Upper lobe of right lung (tissue), 1 donor: Measurements from ENCODE around the gene MAGI2. TPM values are rescaled to one million over a fixed set of nuclear protein-coding genes. Genes with fewer than 3 reads are reported as not detected.

Experiments
- ATAC-seq: fragments of 200-7000 bp; cut with Tn5 transposase; one replicate; pipeline ENCODE4 v1.9.1; 2020; ENCODE audit warnings: mild to moderate bottlenecking, moderate library complexity
- DNase-seq: peaks from one replicate; pipeline ENCODE4 v3.0.0-alpha.2; 2020
- H3K27ac ChIP-seq: fragments of 200-600 bp; one replicate; pipeline ENCODE4 v1.8.0; 2022
- H3K27me3 ChIP-seq: fragments of 200-600 bp; one replicate; pipeline ENCODE4 v1.8.0; 2022; ENCODE audit warnings: mild to moderate bottlenecking
- H3K36me3 ChIP-seq: fragments of 200-600 bp; one replicate; pipeline ENCODE4 v1.8.0; 2022
- H3K4me1 ChIP-seq: fragments of 200-600 bp; one replicate; pipeline ENCODE4 v1.8.0; 2022
- H3K4me3 ChIP-seq: fragments of 200-600 bp; one replicate; pipeline ENCODE4 v1.8.0; 2022; ENCODE audit warnings: mild to moderate bottlenecking
- H3K9me3 ChIP-seq: fragments of 200-600 bp; one replicate; pipeline ENCODE4 v1.8.0; 2022
- intact Hi-C: fragments of 100-400 bp; cut with DNase I; formaldehyde crosslinking; loops from one replicate; pipeline ENCODE4 v1.11.0; 2022
- total RNA-seq: library from RNA; stranded (reverse); fragmentation: NEBNext Ultra II Directional; extraction: Animal tissue kit (Norgen Biotek cat#: 25700); gene quantifications from one replicate; pipeline ENCODE4 v1.2.1, GENCODE V29; 2021
- TF ChIP-seq, protein P1 (sequence below): fragments of 200-600 bp; IDR thresholded peaks from one replicate; pipeline ENCODE4 v1.8.0; 2022; ENCODE audit warnings: antibody characterized with exemption
- donor health status: DM: no; HTN: yes; CAD: no; lungs with severe emphysema.

Gene MAGI2
- total RNA-seq, 1 donor from 2014 or later, result 12.8 TPM

DNA sequence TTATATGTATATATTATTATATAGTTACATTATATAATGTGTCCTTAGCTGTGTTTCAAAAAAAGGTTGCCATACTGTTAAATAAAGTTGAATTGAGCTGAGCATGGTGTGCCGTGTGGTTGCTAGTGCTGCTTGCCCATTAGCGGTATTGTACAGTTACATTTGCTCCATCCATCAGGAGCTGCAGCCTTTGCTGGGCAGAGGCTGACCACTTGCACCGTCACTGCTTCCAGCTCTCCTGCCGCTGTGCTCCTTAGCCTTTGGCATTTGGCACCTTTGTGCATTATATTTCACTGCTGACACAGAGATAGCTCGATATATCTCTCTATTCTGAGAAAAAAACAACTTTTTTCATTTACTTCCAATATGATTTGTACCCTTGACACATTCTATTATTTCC is 1282.7 kb downstream of the MAGI2 start:
- DNase-seq (no peak), ATAC-seq (no peak)
- Histone ChIP-seq H3K9me3 (no peaks in the 10 kb centered on the region), H3K4me1 (no peaks in the 10 kb centered on the region), H3K27me3 (no peaks in the 10 kb centered on the region), H3K4me3 (no peak overlapping the region), H3K27ac (no peak overlapping the region), H3K36me3 (no peaks in the 10 kb centered on the region)
- intact Hi-C loops, result no loop called here
- TF ChIP-seq, protein P1, sequence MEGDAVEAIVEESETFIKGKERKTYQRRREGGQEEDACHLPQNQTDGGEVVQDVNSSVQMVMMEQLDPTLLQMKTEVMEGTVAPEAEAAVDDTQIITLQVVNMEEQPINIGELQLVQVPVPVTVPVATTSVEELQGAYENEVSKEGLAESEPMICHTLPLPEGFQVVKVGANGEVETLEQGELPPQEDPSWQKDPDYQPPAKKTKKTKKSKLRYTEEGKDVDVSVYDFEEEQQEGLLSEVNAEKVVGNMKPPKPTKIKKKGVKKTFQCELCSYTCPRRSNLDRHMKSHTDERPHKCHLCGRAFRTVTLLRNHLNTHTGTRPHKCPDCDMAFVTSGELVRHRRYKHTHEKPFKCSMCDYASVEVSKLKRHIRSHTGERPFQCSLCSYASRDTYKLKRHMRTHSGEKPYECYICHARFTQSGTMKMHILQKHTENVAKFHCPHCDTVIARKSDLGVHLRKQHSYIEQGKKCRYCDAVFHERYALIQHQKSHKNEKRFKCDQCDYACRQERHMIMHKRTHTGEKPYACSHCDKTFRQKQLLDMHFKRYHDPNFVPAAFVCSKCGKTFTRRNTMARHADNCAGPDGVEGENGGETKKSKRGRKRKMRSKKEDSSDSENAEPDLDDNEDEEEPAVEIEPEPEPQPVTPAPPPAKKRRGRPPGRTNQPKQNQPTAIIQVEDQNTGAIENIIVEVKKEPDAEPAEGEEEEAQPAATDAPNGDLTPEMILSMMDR, result no peak

GRCh38 chr7:78169992-78170391 is 1283.5 kb downstream of the MAGI2 start:
- DNase-seq (no peak), ATAC-seq (no peak)
- Histone ChIP-seq H3K27me3 (no peaks in the 10 kb centered on the region), H3K9me3 (no peaks in the 10 kb centered on the region), H3K4me1 (no peaks in the 10 kb centered on the region), H3K4me3 (no peak overlapping the region), H3K36me3 (no peaks in the 10 kb centered on the region), H3K27ac (no peak overlapping the region)
- TF ChIP-seq, protein P1, result no peak
- intact Hi-C loops, result no loop called here

DNA sequence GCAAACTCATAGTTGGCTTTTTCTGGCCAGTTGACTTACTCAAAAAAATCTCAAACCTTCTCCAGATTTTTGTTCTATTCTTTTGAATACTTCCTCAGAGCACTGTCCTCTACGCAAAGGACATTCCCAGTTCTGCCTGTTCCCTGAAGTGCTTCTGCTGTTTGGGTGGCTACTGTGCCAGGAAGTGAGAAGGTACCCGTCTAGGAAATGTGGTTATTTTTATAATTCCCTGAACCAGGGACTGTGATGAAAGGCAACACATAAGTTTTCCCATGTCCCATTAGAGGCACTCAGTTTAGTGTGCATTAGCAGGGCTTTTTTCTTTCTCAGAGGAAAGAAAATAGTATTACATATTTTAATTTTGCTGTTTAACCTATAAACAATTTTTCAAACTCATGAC is 1284.6 kb downstream of the MAGI2 start:
- intact Hi-C loops, result no loop called here
- Histone ChIP-seq H3K36me3 (no peaks in the 10 kb centered on the region), H3K27me3 (no peaks in the 10 kb centered on the region), H3K4me1 (no peaks in the 10 kb centered on the region), H3K27ac (no peak overlapping the region), H3K4me3 (no peak overlapping the region), H3K9me3 (no peaks in the 10 kb centered on the region)
- DNase-seq (no peak), ATAC-seq (no peak)
- TF ChIP-seq, protein P1, result no peak

- Histone ChIP-seq H3K27me3 (no peaks in the 10 kb centered on the region), H3K27ac (no peak overlapping the region)
- no peak for ATAC-seq
Observed at GRCh38 chr7:78167860-78168259, 1285.6 kb downstream of the MAGI2 start.

GRCh38 chr7:78165854-78166253 is 1287.6 kb downstream of the MAGI2 start:
- DNase-seq (no peak), ATAC-seq (no peak)
- Histone ChIP-seq H3K9me3 (no peaks in the 10 kb centered on the region), H3K27ac (no peak overlapping the region), H3K27me3 (no peaks in the 10 kb centered on the region), H3K4me3 (no peak overlapping the region), H3K4me1 (no peaks in the 10 kb centered on the region), H3K36me3 (no peaks in the 10 kb centered on the region)
- TF ChIP-seq, protein P1, result no peak
- intact Hi-C loops, result no loop called here

More at GRCh38 chr7:78167860-78168259, 1285.6 kb downstream of the MAGI2 start:
- no peaks in the 10 kb centered on the region for H3K36me3 ChIP-seq
- H3K4me1 ChIP-seq, result no peaks in the 10 kb centered on the region
- TF ChIP-seq, protein P1, result no peak
- H3K4me3 ChIP-seq, result no peak overlapping the region
- intact Hi-C loops, result no loop called here
- no peak for DNase-seq
- no peaks in the 10 kb centered on the region for H3K9me3 ChIP-seq

DNA sequence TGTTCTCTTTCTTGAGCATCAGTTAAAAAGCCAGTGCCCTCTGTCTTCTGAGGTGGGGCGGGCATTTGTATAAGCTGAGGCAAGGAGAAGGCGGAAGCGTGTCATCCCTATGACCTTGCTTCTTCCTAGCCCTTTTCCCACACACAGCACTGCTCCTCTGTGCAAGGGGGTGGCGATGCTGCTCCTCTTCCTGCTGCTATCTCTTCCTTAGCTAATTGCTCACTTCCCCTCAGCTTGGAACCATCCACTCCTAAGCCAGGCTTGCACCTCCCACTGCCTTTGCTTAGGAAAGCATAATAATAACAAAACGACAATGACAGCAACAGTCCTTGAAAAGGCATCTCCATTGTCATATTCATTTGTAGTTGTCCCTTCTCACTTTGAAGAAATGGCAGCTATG is 1288.0 kb downstream of the MAGI2 start:
- DNase-seq (no peak), ATAC-seq (no peak)
- no peak overlapping the region for H3K27ac ChIP-seq
- no peaks in the 10 kb centered on the region for H3K27me3 ChIP-seq
- no peaks in the 10 kb centered on the region for H3K4me1 ChIP-seq
- no peaks in the 10 kb centered on the region for H3K36me3 ChIP-seq
- no peaks in the 10 kb centered on the region for H3K9me3 ChIP-seq
- H3K4me3 ChIP-seq, result no peak overlapping the region
- TF ChIP-seq, protein P1, result no peak
- intact Hi-C loops, result no loop called here
